K562 (cell line): Measurements from ENCODE around the gene PAFAH2. TPM values are rescaled to one million over a fixed set of nuclear protein-coding genes. Genes with fewer than 3 reads are reported as not detected.

Source experiments
- ATAC-seq: fragments of 200-7000 bp; cut with Tn5 transposase; 3 replicates; pipeline ENCODE4 v1.9.1; 2020; ENCODE audit warnings: moderate library complexity
- BruUV-seq: library from RNA; stranded (reverse); fragments of 400-500 nt; replicated peaks from 2 replicates; lab custom pipeline; 2021; lab: Mats Ljungman, UMichigan
- CTCF ChIA-PET: fragments of 300-600 bp; formaldehyde crosslinking; extraction: SDS; loops from one replicate; lab custom pipeline; 2021; ENCODE audit warnings: low intra/inter-chr PET ratio; lab: Yijun Ruan, JAX
- POLR2A ChIA-PET: fragments of 300-600, 350-650 bp; sonication (Branson Sonifier 250); formaldehyde crosslinking; extraction: SDS; loops from one replicate; lab custom pipeline; 2021; ENCODE audit warnings: antibody characterized with exemption, inconsistent platforms; lab: Yijun Ruan, JAX
- DNase-seq, 4 experiments: peaks; one replicate each; pipeline versions ENCODE4 v3.0.0 to v3.0.0-alpha.2; 2011 to 2018; ENCODE audit warnings: low spot score in 3 of 4, mixed read lengths in 3 of 4; ENCODE audit errors: extremely low read depth in 1 of 4
- FAIRE-seq: peaks from 2 replicates; lab custom pipeline; 2011; peaks lifted over from hg19 to GRCh38; lab: Jason Lieb, UNC
- H2AFZ ChIP-seq: 2 replicates; pipeline ENCODE4 v1.6.0; 2011; ENCODE audit warnings: low read depth, low read length, control low read depth, inconsistent platforms
- H3K27ac ChIP-seq: fragments of 200-600 bp; 3 replicates; pipeline ENCODE4 v1.8.0; 2011; ENCODE audit warnings: low read depth, mild to moderate bottlenecking, control low read depth, inconsistent platforms, low read length, moderate library complexity, mixed read lengths; ENCODE audit errors: extremely low read depth
- H3K27me3 ChIP-seq, 2 experiments: fragments of 300-600 bp in 1 of 2; 2 replicates in 1 of 2; 3 replicates in 1 of 2; pipeline versions ENCODE4 v1.6.0 to v1.8.0; 2011; ENCODE audit warnings: inconsistent platforms in 2 of 2, low read length in 2 of 2, mild to moderate bottlenecking in 1 of 2, mixed read lengths in 1 of 2, moderate library complexity in 1 of 2; ENCODE audit not compliant: control insufficient read depth in 2 of 2, insufficient read depth in 2 of 2
- H3K36me3 ChIP-seq: fragments of 300-600 bp; 3 replicates; pipeline ENCODE4 v1.8.0; 2011; ENCODE audit warnings: mild to moderate bottlenecking, low read length, inconsistent platforms; ENCODE audit not compliant: control insufficient read depth, insufficient read depth
- H3K4me1 ChIP-seq, 2 experiments: fragments of 200-600 bp in 1 of 2; replicated peaks in 1 of 2; 2 replicates in 1 of 2; 3 replicates in 1 of 2; pipeline versions ENCODE4 v1.5.1 to v1.8.0; 2011; ENCODE audit warnings: inconsistent platforms in 2 of 2, low read length in 2 of 2, mild to moderate bottlenecking in 1 of 2, mixed read lengths in 1 of 2, moderate library complexity in 1 of 2; ENCODE audit not compliant: control insufficient read depth in 2 of 2, insufficient read depth in 2 of 2
- H3K4me2 ChIP-seq: 2 replicates; pipeline ENCODE4 v1.6.1; 2011; ENCODE audit warnings: low read length, control low read depth, inconsistent platforms, mixed read lengths; ENCODE audit not compliant: insufficient read depth
- H3K4me3 ChIP-seq: fragments of 200-600 bp; sonication (generic), shearing (Covaris generic); 2 replicates; pipeline ENCODE4 v1.5.1; 2016; ENCODE audit warnings: control low read depth, inconsistent platforms
- H3K79me2 ChIP-seq: fragments of 200-600 bp; 3 replicates; pipeline ENCODE4 v1.8.0; 2011; ENCODE audit warnings: low read length, inconsistent platforms; ENCODE audit not compliant: control insufficient read depth, insufficient read depth
- H3K9ac ChIP-seq, 2 experiments: 2 replicates each; pipeline versions ENCODE4 v1.6.0 to v1.6.1; 2011; ENCODE audit warnings: low read depth in 2 of 2, low read length in 2 of 2, control low read depth in 1 of 2, inconsistent platforms in 1 of 2, mild to moderate bottlenecking in 1 of 2, mixed read lengths in 1 of 2; ENCODE audit not compliant: insufficient read depth in 1 of 2
- H3K9me1 ChIP-seq: one replicate; pipeline ENCODE4 v1.6.0; 2011; ENCODE audit warnings: inconsistent platforms, mild to moderate bottlenecking, low read length, moderate library complexity; ENCODE audit not compliant: control insufficient read depth, insufficient read depth
- H3K9me3 ChIP-seq: replicated peaks from 2 replicates; pipeline ENCODE4 v1.5.1; 2011; ENCODE audit warnings: low read depth, low read length, inconsistent platforms; ENCODE audit not compliant: control insufficient read depth, insufficient read depth
- H4K20me1 ChIP-seq: replicated peaks from 2 replicates; pipeline ENCODE4 v1.6.1; 2011; ENCODE audit warnings: low read length, inconsistent platforms, mixed read lengths; ENCODE audit not compliant: control insufficient read depth, insufficient read depth
- CXXC5 ChIP-seq: fragments of 250-450 bp; sonication (Bioruptor Pico); IDR thresholded peaks from 2 replicates; pipeline ENCODE4 v1.8.0; 2022; ENCODE audit warnings: inconsistent platforms, mild to moderate bottlenecking, moderate library complexity
- KLF6 ChIP-seq: fragments of 250-450 bp; sonication (Bioruptor Pico); IDR thresholded peaks from 2 replicates; pipeline ENCODE4 v1.4.0; 2020; ENCODE audit warnings: mild to moderate bottlenecking, moderate library complexity, borderline replicate concordance
- MLX ChIP-seq, 2 experiments: fragments of 450-650 bp in 1 of 2; sonication (generic) in 1 of 2; formaldehyde crosslinking; conservative IDR thresholded peaks; 2 replicates each; pipeline versions ENCODE4 v1.4.0 to v1.8.1; 2020 to 2022; ENCODE audit warnings: mild to moderate bottlenecking in 1 of 2, missing genetic modification reagents in 1 of 2
- NRF1 ChIP-seq, 2 experiments: fragments of 450-650 bp; IDR thresholded peaks in 1 of 2; conservative IDR thresholded peaks in 1 of 2; 2 replicates each; pipeline ENCODE4 v1.6.1; 2014; ENCODE audit warnings: mild to moderate bottlenecking in 2 of 2
- RB1 ChIP-seq: fragments of 450-650 bp; IDR thresholded peaks from 2 replicates; pipeline ENCODE4 v1.6.1; 2017; ENCODE audit warnings: low read depth, mild to moderate bottlenecking
- ZBTB7A ChIP-seq: IDR thresholded peaks from 2 replicates; pipeline ENCODE4 v1.6.1; 2011; ENCODE audit warnings: low read depth, mild to moderate bottlenecking, low read length, moderate library complexity, borderline replicate concordance; ENCODE audit not compliant: control insufficient read depth
- ZFX ChIP-seq: sonication (generic); formaldehyde crosslinking; IDR thresholded peaks from 2 replicates; pipeline ENCODE4 v1.8.0; 2022; ENCODE audit warnings: mild to moderate bottlenecking, missing genetic modification reagents, moderate library complexity
- ZNF217 ChIP-seq: sonication (generic); formaldehyde crosslinking; IDR thresholded peaks from 2 replicates; pipeline ENCODE4 v1.8.0; 2022; ENCODE audit warnings: mild to moderate bottlenecking, missing genetic modification reagents
- ZNF511 ChIP-seq: sonication (generic); formaldehyde crosslinking; IDR thresholded peaks from 2 replicates; pipeline ENCODE4 v1.8.0; 2022; ENCODE audit warnings: mild to moderate bottlenecking, missing genetic modification reagents
- WGBS: fragments of 100-300 bp; shearing (Covaris generic); methylation state at CpG from one replicate; pipeline ENCODE4 v1.1.6; 2016; ENCODE audit warnings: low coverage, mixed read lengths; ENCODE audit not compliant: insufficient coverage; ENCODE audit errors: missing lambda C conversion rate; 5-methylcytosine and 5-hydroxymethylcytosine counted together
- in situ Hi-C: fragments of 300-500 bp; cut with MboI; formaldehyde crosslinking; loops from 4 replicates; pipeline ENCODE4 v1.15.0; 2018; ENCODE audit warnings: inconsistent platforms, mixed read lengths
- intact Hi-C: fragments of 100-400 bp; cut with micrococcal nuclease; formaldehyde crosslinking; loops from 2 replicates; pipeline ENCODE4 v1.14.2; 2022
- polyA plus RNA-seq, 8 experiments: library from polyadenylated mRNA; depleted of rRNA in 4 of 8; stranded (reverse) in 5 of 8; unstranded in 3 of 8; fragments of >200 nt; fragmentation: Nextera tagmentation in 2 of 8; fragmentation: Illumina TruSeq in 1 of 8; extraction: Ambion mirVana in 2 of 8; extraction: Trizol in 1 of 8; gene quantifications; 2 replicates each; pipeline versions ENCODE4 v1.2.1 to v1.2.3, GENCODE V29; 2011 to 2014; ENCODE audit warnings: inconsistent platforms in 1 of 8, missing spikeins in 1 of 8
- total RNA-seq, 7 experiments: library from RNA; depleted of rRNA in 6 of 7; stranded (reverse); fragments of >200 nt in 6 of 7; fragmentation: Illumina TruSeq in 2 of 7; extraction: Trizol in 2 of 7; gene quantifications; 2 replicates each; pipeline versions ENCODE4 v1.2.1 to v1.2.3, GENCODE V29; 2011 to 2021; ENCODE audit warnings: low replicate concordance in 1 of 7

PAFAH2 gene
- total and polyA plus RNA-seq, 9 of the 15 experiments (the other 6 are each of a cell fraction or from before 2014, with no cell fraction given) = 4.2 to 10.9 (median 6.8) TPM

GRCh38 chr1:26044971-26045721 lies 47.3 kb upstream of the PAFAH2 start:
- 46% methylated on average over 23 of the region's 29 CpGs for WGBS
- peak; percentile 59 to 79 (median 74) for DNase-seq
- no peak for TF ChIP-seq KLF6 (CRISPR knock-in tag)
- TF ChIP-seq RB1 = 0 out of 2 replicates have a peak, but pooled peaks have one; percentile 4
- no peak for TF ChIP-seq ZNF511 (CRISPR knock-in tag)
- no peak for TF ChIP-seq MLX (CRISPR knock-in tag; conservative IDR thresholded peaks at IDR 0.05)
- no peak for TF ChIP-seq ZNF217
- peak; percentile 54; the same call in 1 of the 2 replicates for TF ChIP-seq ZFX
- TF ChIP-seq CXXC5 (CRISPR knock-in tag) = no peak
- TF ChIP-seq NRF1 (conservative IDR thresholded peaks at IDR 0.05 in 1 of 2, IDR thresholded peaks at IDR 0.05 in 1 of 2) = 0 out of 4 replicates have a peak, but pooled peaks of 1 of the 2 experiments have one; percentile 5
- peak; percentile 40; the same call in 1 of the 2 replicates for TF ChIP-seq ZBTB7A
- TF ChIP-seq, all 486 proteins: peak for 4
- H3K9ac ChIP-seq = peak overlapping the region in 1 of 2 experiments; percentile 85; a peak in 2 of 4 replicates
- H3K4me1 ChIP-seq = peaks cover 34 to 45% of the 10 kb centered on the region in 2 experiments
- no TSS peak for BruUV-seq
- ATAC-seq = peak; percentile 70
- H4K20me1 ChIP-seq = no peaks in the 10 kb centered on the region
- CTCF ChIA-PET = no interaction called here
- H2AFZ ChIP-seq = peak overlapping the region; percentile 75
- H3K27ac ChIP-seq = no peak overlapping the region
- no peak overlapping the region for H3K4me3 ChIP-seq
- H3K9me3 ChIP-seq = no peaks in the 10 kb centered on the region
- POLR2A ChIA-PET = interaction anchor here (0.5 to 3.9 kb wide), 4 partner anchors 10 to 119 kb away, joined by 3 to 23 read pairs (median 6); no protein-coding TSS in a partner anchor
- H3K36me3 ChIP-seq = no peaks in the 10 kb centered on the region
- no peak overlapping the region; the same call in 1 of the 2 replicates for H3K4me2 ChIP-seq
- H3K9me1 ChIP-seq = no peaks in the 10 kb centered on the region
- FAIRE-seq = no peak
- no peaks in the 10 kb centered on the region for H3K79me2 ChIP-seq
- no peaks in the 10 kb centered on the region for H3K27me3 ChIP-seq
- intact Hi-C loops (no loop called here), in situ Hi-C loops (loop anchor here (5.0 kb wide), 2 partner anchors 62 to 102 kb away; no protein-coding TSS in a partner anchor)
